Hematopoietic multipotent progenitor cell treated with erythropoietin and hydrocortisone succinate and interleukin-3 and kit ligand, for 17 days (in vitro differentiated cells): Measurements from ENCODE around the gene RNF13.
"Not testable (repeated sequence)": the region's sequence is repeated elsewhere in the genome, so short reads cannot be mapped to it uniquely, and the experiment has no call there.

Experiments used
- DNase-seq: peaks from one replicate; pipeline ENCODE4 v3.0.0-alpha.2; 2015; ENCODE audit warnings: low spot score

The RNF13 gene

GRCh38 chr3:149839896-149840295 lies 26.9 kb downstream of the RNF13 start:
- no peak for DNase-seq

GRCh38 chr3:149843502-149843901 lies 30.5 kb downstream of the RNF13 start:
- DNase-seq, result no peak

DNA sequence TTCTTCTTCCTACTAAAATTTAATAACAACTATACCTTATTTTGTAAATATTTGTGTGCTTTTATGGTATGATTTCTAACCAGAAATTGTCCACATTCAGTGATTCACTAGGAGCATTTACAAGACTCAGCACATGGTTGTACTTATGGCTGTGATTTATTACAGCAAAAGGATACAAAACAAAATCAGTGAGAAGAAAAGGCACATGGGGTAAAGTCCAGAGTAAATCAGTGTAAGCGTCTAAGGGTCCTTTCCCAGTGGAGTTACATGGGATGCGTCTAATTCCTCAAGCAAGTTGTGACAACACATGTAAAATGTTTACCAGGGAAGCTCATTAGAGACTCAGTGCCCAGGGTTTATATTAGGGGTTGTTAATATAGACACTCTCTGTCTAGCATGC lies 31.1 kb downstream of the RNF13 start:
- no peak for DNase-seq

GRCh38 chr3:149845570-149846244 lies 32.7 kb downstream of the RNF13 start:
- no peak for DNase-seq

DNA sequence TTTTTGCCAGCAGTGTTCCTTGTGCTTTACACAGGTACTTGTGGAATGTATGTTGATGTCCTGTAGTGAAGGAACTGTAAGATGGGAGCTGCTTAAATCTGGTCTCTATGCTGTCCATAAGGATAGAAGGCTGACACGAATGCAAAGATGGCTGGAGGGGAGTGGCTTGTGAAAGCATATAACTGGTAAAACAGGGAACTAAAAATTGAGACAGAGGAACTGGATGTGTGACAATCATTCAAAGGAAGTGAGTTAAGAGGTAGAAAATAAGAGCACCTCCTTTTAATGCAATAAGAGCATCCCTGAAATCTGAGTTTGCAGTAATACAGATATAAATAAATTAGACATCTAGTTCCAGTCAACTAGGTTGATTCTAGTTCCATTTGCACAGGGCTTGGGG lies 35.2 kb downstream of the RNF13 start:
- no peak for DNase-seq

DNA sequence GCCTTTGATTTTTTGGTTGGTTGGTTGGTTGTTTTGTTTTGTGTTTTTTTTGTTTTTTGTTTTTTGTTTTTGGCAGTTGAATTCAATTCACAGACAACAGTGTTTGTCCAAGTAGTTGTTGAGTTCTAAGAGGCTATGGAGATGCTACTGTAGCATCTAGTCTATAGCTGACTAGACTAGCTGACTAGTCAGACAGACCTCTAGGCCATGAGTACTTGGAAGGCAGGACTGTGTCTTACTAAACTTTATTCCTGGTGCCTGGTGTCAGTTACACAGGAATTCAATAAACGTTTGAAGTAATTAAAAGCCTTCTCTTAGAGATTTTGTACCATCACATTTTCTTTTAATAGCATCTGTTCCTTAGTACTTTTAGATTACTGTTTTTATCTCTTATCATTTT lies 35.7 kb downstream of the RNF13 start:
- no peak for DNase-seq

DNA sequence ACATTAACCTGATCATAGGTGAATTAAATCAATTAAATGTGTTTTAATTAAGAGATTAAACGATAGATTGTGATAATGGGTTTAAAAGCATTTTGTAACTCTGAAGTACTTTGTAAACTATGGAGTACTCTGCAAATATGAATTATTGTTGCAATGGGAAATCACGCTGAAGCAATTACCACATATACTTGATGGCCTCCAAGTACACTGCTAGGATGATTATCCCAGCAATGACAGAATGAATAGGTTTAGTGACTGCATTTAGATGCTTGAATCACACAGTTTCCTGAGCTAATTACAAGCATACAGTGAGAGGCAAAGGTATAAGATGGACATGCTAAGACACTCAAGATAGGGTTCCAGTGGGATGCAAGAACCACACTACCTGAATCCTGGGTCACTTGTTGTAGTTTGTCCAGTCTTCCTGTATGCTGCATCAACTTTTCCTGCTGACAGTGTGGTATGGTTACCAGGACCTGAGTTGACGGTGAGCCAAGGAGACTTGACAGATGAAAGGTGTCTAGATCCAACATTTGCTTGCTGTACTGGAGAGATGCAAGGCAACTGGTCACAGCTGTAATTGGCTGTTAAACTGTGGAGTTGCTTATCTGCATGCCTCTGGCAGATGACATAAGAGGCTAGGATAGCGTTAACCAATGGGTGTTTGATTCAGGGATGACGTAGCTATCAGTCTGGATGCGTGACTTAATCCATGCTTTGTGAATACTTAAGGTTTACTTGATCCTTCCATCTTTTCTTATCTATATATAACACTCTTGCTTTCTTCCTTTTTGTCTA lies 38.0 kb downstream of the RNF13 start:
- DNase-seq, result peak; percentile 21

DNA sequence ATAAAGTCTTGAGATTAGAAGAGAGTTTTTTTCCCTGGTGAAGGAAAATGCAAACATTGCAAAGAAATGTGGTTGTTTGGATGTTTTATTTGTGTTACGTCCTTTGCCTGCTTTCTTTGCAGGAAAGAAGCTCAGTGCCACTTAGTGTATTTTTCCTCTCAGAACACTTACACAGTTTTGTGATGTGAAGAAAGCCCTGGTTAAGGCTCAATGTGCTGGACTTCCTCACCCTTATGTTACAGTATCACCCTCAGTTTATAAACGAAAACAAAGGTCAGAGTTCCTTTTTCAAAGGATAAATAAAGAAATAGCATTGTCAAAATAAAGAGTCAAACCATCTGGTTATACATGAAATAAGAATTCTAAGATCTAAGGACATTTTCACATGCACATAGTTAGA lies 45.9 kb downstream of the RNF13 start:
- DNase-seq, result no peak

- no peak for DNase-seq
Measured at GRCh38 chr3:149860881-149861280, 47.9 kb downstream of the RNF13 start.

- no peak for DNase-seq
Measured at GRCh38 chr3:149867563-149867962, 54.5 kb downstream of the RNF13 start.

GRCh38 chr3:149871855-149872254 lies 58.8 kb downstream of the RNF13 start:
- DNase-seq, result no peak

DNA sequence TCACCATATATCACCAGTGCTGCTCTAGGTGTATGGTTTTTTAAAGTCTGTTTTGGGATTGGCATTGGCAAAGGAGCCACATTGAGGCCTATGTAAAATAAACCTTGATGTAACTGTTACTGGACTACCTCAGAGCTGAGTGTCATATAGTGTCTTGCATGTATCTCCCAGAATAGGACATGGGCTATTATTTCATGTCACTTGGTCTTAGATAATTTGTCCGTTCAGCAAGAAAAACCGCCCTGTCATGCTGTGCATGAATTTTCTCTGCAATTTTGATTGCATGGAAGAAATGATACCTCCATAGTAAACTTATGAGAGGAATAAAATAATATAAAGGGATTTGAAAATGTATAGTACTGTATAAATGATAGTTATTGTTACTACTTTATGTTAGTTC lies 59.6 kb downstream of the RNF13 start:
- no peak for DNase-seq

GRCh38 chr3:149877668-149878067 lies 64.7 kb downstream of the RNF13 start:
- no peak for DNase-seq

- no peak for DNase-seq
Measured at GRCh38 chr3:149879872-149880271, 66.9 kb downstream of the RNF13 start.

DNA sequence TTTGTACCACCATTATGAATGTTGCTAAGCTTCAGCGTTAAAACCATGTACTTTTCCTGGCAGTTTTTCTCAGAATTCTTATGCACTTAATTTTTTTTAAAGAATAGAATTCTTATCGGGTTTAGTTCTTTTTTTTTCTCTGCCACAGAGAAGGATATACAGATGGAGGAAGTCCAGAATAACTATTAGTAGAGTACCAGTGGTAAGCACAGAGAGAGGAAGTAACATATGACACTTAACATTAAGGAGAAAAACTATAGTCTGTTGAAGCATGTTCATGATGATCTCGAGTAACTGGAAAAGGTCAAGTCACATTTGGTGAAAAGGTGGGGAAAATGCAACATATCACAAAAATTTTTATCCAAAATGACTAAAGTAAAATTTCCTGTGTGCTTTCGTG lies 68.9 kb downstream of the RNF13 start:
- no peak for DNase-seq

DNA sequence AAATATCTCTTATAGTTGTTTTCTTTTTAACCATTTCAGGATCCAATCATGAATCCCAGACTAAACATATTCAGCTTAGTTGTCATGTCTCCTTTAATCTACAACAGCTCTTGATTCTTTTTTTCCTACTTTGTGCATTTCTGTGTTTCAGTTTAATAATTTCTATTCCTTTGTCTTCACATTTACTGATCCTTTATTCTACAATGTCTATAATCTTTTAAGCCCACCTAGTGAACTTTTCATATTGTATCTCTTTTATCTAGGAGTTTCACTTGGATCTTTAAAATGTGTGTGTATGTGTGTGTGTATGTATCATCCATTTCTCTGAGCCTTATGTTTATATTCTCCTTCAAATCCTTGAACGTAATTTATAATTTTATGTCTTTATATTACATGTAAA lies 70.1 kb downstream of the RNF13 start:
- no peak for DNase-seq

DNA sequence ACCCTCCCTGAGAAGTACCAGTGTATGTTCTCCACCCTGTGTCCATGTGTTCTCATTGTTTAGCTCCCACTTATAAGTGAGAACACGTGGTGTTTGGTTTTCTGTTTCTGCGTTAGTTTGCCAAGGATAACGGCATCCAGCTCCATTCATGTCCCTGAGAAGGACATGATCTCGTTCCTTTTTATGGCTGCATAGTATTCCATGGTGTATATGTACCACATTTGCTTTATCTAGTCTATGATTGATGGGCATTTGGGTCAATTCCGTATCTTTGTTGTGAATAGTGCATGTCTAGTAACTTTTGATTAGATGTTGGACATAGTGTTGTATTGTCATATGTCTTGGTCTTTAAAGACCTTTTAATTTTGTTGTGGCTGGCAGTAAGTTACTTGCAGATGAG lies 70.8 kb downstream of the RNF13 start:
- DNase-seq, result not testable (repeated sequence)

GRCh38 chr3:149884848-149885247 lies 71.8 kb downstream of the RNF13 start:
- DNase-seq, result not testable (repeated sequence)

DNA sequence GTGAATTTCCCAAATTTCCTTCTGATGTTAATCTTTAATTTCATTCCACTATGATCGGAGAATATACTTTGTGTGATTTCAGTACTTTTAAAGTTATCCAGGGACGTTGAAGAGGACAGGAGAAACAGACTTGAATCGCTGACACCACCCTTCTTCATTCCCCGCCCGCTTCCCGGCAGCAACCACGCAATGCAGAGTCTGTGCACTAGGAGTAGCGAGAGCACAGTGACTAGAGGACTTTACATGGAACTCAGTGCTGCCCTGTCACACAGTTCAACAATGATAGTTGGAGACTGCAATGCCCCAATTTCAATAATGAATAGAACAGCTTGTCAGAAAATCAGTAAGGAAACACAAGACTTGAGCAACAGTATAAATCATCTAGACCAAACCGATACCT lies 73.9 kb downstream of the RNF13 start:
- no peak for DNase-seq

DNA sequence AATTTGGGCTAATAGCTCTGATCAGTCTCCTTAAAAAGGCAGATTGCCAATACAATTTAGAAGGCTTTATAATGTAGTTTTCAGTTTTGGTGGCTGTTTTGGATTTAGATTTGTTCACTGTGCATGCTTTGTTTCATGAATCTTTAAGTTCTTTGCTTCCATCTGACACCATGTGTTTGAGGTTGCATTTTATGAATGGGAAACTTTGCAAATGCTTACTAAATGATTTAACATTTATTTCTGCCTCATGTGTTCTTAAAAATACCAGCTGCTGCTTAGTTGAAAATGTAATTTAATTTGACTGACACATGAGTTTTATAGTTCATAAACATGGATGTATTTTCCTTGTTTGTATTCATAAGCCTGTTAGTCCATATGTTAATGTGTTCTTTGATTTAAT lies 78.6 kb downstream of the RNF13 start:
- DNase-seq, result no peak

DNA sequence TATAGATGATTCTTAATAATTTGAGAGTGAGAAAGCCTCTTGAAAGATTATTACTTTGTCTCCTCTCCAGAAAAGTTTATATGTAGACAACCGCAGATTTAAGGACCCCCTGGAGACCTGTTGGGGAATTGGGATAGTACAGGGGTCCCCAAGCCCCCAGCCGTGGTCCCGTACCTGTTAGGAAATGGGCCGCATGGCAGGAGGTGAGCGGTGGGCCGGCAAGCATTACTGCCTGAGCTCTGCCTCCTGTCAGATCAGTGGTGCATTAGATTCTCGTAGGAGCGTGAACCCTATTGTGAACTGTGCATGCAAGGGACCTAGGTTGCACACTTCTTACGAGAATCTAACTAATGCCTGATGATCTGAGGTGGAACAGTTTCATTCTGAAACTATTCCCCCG lies 79.4 kb downstream of the RNF13 start:
- DNase-seq, result no peak

GRCh38 chr3:149894205-149894604 lies 81.2 kb downstream of the RNF13 start:
- DNase-seq, result no peak

GRCh38 chr3:149895339-149895738 lies 82.3 kb downstream of the RNF13 start:
- no peak for DNase-seq

DNA sequence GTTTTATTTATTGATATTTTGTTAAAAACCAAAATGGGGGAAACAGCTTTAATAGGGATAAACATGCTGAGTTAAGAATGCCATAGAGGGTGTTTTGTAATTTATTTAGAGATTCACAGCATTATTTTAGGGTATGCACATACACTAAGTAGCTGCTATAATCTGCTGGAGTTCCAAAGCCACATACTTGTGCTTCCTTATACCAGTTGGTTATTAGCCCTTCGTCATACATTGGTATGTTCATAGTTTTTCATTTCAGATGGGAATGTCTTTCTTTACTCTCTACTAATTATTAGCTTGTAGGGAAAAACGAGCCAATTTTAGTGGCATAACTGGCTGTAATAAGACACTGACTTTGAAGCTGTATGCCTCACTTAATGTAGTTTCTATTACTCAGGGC lies 82.8 kb downstream of the RNF13 start:
- DNase-seq, result no peak
